HG03571 (cell line): Measurements from ENCODE around the gene TMEM219.
"Not testable (repeated sequence)": the region's sequence is repeated elsewhere in the genome, so short reads cannot be mapped to it uniquely, and the experiment has no call there.

Experiments used
- ATAC-seq: cut with Tn5 transposase; IDR thresholded peaks from one replicate; pipeline ENCODE4 v1.9.1; 2021; ENCODE audit not compliant: unreplicated experiment

Gene TMEM219

GRCh38 chr16:29961479-29962343, at the start of gene TMEM219:
TSS of gene TMEM219 (plus strand) at chr16:29962079. CDS start at chr16:29963144, 1,065 bp downstream.
- peak; percentile 83 for ATAC-seq

- no peak for ATAC-seq
Measured at GRCh38 chr16:29912087-29912486, 49.8 kb upstream of the TMEM219 start.

- ATAC-seq = no peak
Measured at GRCh38 chr16:29913514-29913913, 48.4 kb upstream of the TMEM219 start.

- ATAC-seq = no peak
Measured at GRCh38 chr16:29915590-29916247, 46.2 kb upstream of the TMEM219 start.

- no peak for ATAC-seq
Measured at GRCh38 chr16:29916979-29917378, 44.9 kb upstream of the TMEM219 start.

GRCh38 chr16:29920288-29921033, 41.4 kb upstream of the TMEM219 start:
- ATAC-seq = no peak

GRCh38 chr16:29921034-29921385, 40.9 kb upstream of the TMEM219 start:
- ATAC-seq = no peak

GRCh38 chr16:29922326-29922725, 39.6 kb upstream of the TMEM219 start:
- no peak for ATAC-seq

GRCh38 chr16:29922986-29923501, 38.8 kb upstream of the TMEM219 start:
- ATAC-seq = no peak

GRCh38 chr16:29925105-29925756, 36.6 kb upstream of the TMEM219 start:
- no peak for ATAC-seq

GRCh38 chr16:29925781-29926710, 35.8 kb upstream of the TMEM219 start, which contains the start of gene KCTD13:
TSS of gene KCTD13 (minus strand) at chr16:29926226. CDS start at chr16:29926033, 193 bp downstream.
- peak; percentile 85 for ATAC-seq

- ATAC-seq = no peak
Measured at GRCh38 chr16:29926711-29927052, 35.2 kb upstream of the TMEM219 start.

- no peak for ATAC-seq
Measured at GRCh38 chr16:29927070-29927905, 34.6 kb upstream of the TMEM219 start.

GRCh38 chr16:29931750-29932149, 30.1 kb upstream of the TMEM219 start:
- ATAC-seq = not testable (repeated sequence)

- no peak for ATAC-seq
Measured at GRCh38 chr16:29940656-29941055, 21.2 kb upstream of the TMEM219 start.

- no peak for ATAC-seq
Measured at GRCh38 chr16:29943846-29944799, 17.8 kb upstream of the TMEM219 start.

- ATAC-seq = no peak
Measured at GRCh38 chr16:29947897-29948296, 14.0 kb upstream of the TMEM219 start.
